Omental fat pad (tissue), 4 donors: Measurements from ENCODE around the gene CCDC86. TPM values are rescaled to one million over a fixed set of nuclear protein-coding genes. Genes with fewer than 3 reads are reported as not detected.

Source experiments
- ATAC-seq: fragments of 150-250 bp; one replicate; pipeline ENCODE4 v1.9.1; 2016; ENCODE audit warnings: mild to moderate bottlenecking, moderate library complexity; ENCODE audit not compliant: low FRiP score
- DNase-seq: peaks from one replicate; pipeline ENCODE4 v3.0.0-alpha.2; 2019; ENCODE audit warnings: low spot score
- total RNA-seq, 4 donors: library from RNA; depleted of rRNA; stranded (reverse); fragments of >200 nt; gene quantifications; one replicate each; pipeline ENCODE4 v1.1.0, GENCODE V29; 2016
- TF ChIP-seq, protein P1 (sequence below), 3 donors: fragments of 450-650 bp; IDR thresholded peaks; one replicate each; pipeline ENCODE4 v1.5.1; 2016 to 2017; ENCODE audit warnings: antibody characterized with exemption in 3 of 3, mild to moderate bottlenecking in 3 of 3, moderate library complexity in 2 of 3

The CCDC86 gene, protein sequence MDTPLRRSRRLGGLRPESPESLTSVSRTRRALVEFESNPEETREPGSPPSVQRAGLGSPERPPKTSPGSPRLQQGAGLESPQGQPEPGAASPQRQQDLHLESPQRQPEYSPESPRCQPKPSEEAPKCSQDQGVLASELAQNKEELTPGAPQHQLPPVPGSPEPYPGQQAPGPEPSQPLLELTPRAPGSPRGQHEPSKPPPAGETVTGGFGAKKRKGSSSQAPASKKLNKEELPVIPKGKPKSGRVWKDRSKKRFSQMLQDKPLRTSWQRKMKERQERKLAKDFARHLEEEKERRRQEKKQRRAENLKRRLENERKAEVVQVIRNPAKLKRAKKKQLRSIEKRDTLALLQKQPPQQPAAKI
- total RNA-seq = 10 to 100 TPM; 17.5 to 68.6 (median 22.5) TPM

- peak; percentile 92 for DNase-seq
- peak; percentile 93 for ATAC-seq
- TF ChIP-seq, protein P1, sequence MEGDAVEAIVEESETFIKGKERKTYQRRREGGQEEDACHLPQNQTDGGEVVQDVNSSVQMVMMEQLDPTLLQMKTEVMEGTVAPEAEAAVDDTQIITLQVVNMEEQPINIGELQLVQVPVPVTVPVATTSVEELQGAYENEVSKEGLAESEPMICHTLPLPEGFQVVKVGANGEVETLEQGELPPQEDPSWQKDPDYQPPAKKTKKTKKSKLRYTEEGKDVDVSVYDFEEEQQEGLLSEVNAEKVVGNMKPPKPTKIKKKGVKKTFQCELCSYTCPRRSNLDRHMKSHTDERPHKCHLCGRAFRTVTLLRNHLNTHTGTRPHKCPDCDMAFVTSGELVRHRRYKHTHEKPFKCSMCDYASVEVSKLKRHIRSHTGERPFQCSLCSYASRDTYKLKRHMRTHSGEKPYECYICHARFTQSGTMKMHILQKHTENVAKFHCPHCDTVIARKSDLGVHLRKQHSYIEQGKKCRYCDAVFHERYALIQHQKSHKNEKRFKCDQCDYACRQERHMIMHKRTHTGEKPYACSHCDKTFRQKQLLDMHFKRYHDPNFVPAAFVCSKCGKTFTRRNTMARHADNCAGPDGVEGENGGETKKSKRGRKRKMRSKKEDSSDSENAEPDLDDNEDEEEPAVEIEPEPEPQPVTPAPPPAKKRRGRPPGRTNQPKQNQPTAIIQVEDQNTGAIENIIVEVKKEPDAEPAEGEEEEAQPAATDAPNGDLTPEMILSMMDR (IDR thresholded peaks at IDR 0.05) = no peak
Observed at GRCh38 chr11:60841797-60842667, at the start of gene CCDC86. Gene CCDC86 (plus strand): TSS chr11:60842113. CDS start chr11:60842125, 12 bp downstream.

DNA sequence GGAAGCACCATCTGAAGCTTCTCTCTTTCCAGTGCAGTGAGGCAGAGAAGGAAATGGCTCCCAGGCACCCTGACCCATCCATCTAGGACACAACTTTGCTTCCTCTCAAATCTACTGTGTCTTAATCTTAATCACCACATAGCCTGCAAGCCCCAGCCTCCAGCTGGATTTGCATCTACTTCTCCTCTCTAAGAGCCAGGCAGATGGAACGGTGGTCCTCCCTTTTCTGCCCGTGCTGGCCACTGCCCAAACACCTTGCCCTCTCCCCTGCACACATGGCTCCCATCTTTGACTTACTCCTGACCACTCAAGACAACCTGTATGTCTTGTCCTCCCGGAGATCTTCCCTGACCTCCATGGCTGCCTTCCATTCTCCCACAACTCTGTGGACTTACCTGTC lies 49.4 kb upstream of the CCDC86 start:
- DNase-seq (no peak), ATAC-seq (no peak)
- TF ChIP-seq, protein P1 (IDR thresholded peaks at IDR 0.05) = no peak

- TF ChIP-seq, protein P1 (IDR thresholded peaks at IDR 0.05) = no peak
- ATAC-seq (no peak), DNase-seq (no peak)
Observed at GRCh38 chr11:60795291-60795690, 46.6 kb upstream of the CCDC86 start.

- DNase-seq (no peak), ATAC-seq (no peak)
- TF ChIP-seq, protein P1 (IDR thresholded peaks at IDR 0.05) = no peak
Observed at GRCh38 chr11:60797846-60798630, 43.9 kb upstream of the CCDC86 start.

DNA sequence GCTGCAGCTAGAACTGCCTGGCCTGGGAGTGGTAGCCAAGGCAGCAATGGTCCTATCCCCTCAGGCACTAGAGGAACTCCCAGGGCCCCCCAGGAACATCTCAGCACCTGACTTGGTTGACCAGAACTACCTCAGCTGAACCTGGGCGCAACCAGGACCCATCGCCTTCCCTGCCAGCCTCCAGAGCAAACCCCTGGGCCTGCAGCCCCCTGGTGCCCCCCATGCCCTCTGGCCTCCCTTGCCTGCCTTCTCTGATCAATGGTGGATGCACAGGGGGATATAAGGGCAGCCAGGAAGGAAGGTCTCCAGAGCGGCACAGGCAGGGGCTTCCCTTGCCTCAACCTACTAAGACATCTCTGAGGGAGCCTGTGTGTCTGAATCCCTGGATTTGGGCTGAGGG lies 43.3 kb upstream of the CCDC86 start:
- ATAC-seq = no peak
- TF ChIP-seq, protein P1 (IDR thresholded peaks at IDR 0.05) = no peak
- DNase-seq = no peak

DNA sequence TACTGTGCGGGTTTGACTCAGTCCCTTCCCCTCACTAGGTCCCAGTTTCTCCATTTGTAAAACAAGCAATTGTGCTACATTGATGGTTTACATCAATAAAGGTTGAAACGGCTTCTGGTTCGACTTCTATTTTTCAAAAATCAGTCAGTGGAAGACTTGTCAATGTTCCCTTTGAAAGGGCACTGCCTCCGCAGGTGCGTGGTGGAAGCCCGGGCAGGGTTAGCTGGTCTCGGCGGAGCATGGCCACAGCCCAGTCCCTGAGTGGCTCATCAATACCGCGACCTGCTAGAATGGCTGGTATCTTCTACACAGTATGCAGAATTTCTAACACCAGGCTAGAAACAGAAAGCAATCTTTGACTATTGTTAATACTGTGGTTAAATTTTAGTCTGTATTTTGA lies 40.7 kb upstream of the CCDC86 start:
- no peak for DNase-seq
- ATAC-seq = no peak
- TF ChIP-seq, protein P1 (IDR thresholded peaks at IDR 0.05) = no peak
